Stimulated activated CD4-positive, alpha-beta T cell treated with anti-CD3 and anti-CD28 coated beads, TNF-alpha, amount 100 ng/mL, for 4 hours (primary cell): ENCODE results near the gene FILIP1L.

ENCODE experiments used
- DNase-seq, 3 experiments: peaks; one replicate each; pipeline ENCODE4 v3.0.0-alpha.2; 2020; ENCODE audit warnings: low read depth in 3 of 3

FILIP1L gene

DNA sequence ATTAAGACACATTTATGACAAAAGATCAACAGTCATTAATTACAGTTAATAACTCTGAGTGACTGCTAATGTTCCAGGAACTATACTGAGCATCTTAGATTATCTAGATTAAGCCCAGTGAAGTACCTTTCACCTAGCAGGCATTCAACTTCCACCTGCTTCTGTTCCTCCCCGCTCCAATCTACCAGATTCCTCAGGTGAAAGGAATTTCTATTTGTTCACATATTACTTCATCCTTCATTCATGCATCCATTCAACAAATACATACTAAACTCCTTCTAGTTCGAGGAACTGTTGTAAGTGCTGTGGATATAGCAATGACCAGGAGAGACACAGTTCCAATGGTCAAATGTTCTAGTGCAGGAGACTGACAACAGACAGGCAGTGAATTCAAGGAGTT lies 139.3 kb downstream of the FILIP1L start:
- no peak for DNase-seq

DNA sequence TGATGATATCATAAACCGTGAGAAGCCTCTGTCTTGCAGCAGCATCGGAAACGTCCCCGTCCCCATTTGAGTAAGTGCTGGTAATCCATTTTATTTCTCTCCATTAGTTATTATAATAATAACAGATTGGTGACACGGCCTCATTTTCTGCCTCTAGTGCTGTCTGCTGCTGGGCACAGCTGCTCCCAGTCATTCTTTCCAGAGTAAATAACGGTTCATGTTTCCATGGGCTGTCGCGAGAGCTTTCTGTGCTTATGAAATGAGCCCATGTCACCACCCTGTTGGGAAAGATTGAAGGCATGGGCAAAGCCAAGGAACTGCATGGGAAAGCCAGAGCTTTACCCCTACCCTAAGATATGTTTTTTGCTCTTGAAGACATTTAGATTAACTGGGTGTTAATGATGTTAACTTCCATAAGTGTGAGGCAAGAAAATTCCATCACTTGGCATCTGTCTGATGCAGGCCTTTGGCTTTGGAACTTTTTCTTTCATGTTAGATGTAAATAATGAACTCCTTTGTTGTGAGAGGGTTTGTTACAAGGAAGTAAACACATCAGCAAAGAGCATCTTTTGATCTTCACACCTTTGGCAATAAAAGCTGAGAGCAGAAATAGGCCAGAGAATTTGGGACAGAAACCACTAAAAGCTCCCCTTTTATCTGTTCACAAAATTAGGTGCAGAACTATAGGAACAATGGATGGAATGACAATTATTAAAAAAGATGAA lies 141.8 kb downstream of the FILIP1L start:
- DNase-seq = no peak

DNA sequence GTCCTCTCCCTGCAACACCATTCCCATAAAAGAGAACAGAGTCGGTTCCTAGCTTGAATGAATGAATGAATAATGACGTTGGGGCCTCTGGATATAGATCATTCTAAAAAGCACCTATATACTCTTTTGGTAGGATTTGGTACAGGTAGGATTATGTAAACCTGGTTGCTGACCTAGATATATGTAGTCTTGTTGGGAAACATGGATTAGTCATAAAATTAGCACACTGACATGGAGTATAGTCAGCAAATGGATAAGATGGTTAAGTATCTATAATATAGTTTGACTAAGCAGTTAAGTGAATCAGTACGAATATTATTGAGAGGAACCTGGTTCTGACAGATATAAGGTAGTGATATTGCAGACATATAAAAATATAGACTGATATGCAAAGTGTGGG lies 142.5 kb downstream of the FILIP1L start:
- DNase-seq = no peak

DNA sequence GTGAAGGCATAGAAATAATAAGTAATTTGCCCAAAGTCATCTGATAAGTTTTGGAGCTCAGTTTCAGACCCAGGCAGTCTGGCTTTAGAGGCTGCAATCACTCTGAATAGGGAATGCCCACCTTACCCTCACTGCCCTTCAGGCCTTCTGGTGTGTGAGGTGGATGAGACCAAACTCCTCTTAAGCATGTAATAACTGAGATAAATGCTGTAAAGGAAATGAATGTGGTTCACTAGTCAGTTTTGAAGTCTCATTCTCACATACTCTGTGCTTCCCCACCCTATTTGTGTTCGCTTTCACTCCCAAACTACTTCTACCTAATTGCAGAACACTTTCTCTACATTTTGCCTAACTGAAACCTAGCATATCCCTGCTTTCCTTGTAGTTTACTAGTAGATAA lies 144.1 kb downstream of the FILIP1L start:
- no peak for DNase-seq

DNA sequence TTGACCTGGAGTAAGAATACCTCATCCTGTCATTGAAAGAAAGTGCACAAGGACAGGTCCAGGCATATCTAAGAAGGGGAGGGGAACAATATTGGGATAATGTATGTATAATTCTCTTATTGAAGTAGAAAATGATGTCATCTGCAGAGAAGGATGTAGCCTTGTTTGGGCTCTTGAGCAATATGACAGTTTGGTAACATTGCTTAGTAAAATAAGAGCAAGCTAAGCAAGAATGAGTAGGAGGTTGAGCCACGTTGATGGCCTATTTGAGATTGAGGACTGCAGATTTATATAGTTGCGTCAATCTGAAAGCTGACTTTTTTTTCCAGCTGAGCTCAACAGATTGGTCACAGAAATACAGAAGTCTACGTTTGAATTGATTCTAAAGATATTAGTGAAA lies 145.2 kb downstream of the FILIP1L start:
- DNase-seq = no peak

DNA sequence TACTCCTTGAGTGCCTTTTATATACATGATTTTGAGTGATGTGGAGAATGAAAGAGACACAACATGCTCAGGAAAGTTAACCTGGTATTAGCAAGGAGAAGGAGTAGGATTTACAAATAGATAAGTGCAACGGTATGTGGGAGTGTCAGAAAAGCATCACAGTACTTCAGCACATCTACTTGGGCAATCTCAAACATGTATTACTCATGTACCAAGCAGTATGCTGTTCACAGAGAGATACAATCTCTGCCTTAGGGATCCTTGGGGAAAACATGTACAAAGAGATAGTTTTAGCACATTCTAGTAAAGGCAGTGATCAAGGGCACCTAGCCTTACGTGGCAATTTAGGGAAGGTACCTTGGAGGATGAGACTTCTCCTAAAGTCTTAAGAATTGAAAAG lies 146.5 kb downstream of the FILIP1L start:
- DNase-seq = no peak

DNA sequence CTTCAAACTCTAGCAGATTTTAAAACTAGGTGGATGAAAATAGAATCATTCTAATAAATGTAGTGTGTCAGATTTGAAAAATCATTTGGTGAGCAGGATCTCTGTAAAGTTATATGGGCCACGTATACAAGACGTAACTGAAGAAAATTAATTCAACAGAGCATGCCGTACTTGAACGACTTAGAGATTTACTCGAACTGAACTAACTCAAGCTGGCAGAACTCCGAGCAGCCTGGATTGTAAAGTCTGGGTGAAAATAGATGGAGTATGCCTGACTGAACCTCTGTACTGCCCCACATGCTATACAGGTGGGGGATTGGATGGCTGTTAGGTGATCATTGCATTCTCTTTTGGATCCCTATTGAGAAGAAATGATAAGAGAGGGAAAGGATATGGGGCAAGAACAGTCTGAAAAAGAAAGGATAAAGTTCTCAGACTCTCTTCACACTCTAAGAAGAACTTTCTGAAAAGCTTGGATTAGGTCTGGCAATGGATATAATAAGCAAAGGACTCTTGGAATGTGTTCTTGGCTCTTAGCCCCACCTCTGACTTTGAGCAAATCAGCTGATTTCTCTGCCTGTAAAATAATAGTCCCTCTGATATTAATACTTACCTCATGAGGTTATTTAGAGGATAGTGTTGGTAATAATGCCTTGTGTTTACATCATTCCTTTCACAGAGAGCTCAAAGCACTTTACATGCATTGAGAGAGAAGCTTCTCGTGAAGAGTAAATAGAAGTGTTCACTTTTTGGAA lies 147.5 kb downstream of the FILIP1L start:
- DNase-seq = no peak

DNA sequence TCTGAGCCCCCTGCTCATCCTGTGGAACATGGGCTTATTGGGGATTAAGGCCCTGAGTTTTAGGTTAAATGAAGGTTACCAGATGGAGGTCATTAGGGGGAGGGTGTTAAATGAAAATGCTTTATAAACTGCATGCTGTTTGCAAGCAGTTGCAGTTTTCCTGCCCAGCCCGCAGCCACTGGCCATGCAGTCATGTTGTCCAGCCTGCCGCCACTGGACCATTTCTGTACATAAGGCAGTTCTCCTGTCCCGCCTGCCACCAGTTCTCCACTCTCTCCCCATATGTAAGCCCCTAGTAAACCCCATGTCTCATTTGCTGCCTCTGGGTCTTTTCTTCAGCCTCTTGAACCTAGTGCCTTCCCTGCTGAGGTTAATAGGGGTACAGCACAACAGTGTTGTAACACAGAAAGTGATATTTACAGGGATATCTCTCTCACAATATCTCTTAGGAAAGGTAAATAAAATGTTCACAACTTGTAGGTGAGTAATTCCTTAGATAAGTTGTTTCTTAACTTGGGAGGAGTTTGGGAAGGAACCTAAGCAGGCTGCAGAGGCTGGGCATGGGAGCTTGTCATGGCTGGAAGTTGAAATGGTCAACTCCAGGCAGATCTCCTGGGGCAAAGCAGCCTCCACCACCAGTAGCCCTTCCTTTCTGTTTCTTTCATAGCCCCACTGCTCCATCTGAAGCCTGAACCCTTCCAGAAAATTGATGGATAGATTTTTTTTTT lies 148.5 kb downstream of the FILIP1L start:
- DNase-seq = no peak

DNA sequence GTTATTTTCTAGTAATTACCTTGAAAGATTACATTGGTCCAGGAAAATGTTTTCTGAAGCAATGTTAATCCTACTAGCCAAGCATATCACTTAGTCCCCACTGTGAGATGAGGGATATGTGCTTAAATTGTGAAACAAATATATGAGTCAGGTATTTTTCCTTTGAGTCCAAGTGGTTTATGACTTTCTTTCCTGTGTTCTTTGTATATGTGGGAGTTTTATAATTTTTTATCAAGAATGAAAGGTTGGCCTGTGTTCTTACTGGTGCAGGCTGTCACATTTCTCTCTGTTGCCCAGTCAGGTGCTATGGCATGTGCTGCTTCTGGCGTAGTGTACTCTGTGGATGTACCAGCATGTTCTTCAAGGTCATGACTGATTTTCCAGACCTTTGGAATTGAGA lies 149.2 kb downstream of the FILIP1L start:
- DNase-seq = no peak

DNA sequence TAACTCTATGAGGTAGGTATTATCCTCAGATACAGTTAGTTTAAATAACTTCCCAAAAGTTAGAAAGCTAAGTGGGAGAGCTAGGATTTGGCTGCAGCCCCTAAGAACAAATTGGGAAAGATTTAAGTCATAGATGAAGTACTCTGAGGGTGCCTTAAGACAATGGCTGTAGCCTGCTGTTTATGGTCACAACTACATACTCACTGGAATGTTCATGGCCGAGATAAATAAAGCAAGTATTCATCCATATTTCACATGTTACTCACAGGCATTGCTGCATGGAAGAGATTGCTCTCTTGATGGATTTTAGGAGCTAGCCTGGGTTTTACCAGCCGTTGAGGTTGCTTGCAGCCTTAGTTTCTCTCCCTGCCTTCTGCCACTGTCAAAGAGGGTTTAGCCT lies 151.6 kb downstream of the FILIP1L start:
- no peak for DNase-seq

DNA sequence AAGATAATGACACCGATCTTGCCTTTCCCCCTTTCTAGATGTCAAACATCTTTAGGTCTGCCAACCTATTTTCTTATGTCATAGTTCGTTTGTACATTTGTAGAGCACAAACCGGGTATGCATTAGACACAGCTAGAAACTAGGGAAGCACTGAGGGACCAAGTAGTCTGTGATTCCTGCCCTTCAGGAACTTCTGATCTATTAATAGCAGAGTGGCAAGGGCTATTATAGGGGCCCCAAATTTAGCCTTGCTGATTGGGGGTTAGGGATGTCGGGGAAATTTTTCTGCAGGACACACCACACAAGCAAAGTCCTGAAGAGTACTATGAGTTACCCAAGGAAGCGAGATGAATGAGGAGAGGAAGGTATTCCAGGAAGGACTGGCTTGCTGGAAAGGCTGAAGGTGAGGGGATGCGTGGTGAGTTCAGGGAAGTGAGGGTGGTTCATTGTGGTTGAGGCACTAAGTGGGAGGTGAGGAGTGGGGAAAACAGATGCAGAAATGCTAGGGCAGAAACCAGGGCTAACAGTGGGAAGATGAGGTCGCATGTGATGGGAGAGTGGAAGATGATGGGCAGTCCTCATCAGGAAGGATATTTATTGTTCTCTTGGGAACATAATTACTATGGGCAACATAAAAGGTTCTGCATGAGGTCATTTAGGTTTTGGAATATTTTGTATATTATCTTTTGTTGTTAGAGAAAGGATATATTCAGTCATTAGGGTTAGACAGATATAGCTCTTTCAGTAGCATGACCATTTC lies 152.4 kb downstream of the FILIP1L start:
- DNase-seq = no peak

DNA sequence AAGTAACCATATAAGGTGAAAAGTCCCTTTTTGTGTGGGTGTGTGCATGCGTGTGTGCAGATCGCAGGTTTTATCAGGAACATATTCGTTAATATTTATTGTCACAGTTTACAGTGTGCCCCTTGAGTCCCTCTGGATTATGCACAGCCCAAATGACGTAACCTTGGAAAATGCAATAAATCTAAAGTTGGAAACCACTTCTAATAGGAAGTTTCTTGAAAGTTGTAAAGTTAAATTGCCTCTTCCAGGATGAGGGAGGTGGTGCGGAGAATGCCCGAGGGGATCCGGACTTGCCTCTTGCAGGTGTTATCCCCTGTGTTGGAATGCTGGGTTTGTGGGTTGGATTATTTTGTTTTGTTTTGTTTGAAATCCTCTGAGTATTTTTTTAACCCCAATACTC lies 153.4 kb downstream of the FILIP1L start:
- no peak for DNase-seq

DNA sequence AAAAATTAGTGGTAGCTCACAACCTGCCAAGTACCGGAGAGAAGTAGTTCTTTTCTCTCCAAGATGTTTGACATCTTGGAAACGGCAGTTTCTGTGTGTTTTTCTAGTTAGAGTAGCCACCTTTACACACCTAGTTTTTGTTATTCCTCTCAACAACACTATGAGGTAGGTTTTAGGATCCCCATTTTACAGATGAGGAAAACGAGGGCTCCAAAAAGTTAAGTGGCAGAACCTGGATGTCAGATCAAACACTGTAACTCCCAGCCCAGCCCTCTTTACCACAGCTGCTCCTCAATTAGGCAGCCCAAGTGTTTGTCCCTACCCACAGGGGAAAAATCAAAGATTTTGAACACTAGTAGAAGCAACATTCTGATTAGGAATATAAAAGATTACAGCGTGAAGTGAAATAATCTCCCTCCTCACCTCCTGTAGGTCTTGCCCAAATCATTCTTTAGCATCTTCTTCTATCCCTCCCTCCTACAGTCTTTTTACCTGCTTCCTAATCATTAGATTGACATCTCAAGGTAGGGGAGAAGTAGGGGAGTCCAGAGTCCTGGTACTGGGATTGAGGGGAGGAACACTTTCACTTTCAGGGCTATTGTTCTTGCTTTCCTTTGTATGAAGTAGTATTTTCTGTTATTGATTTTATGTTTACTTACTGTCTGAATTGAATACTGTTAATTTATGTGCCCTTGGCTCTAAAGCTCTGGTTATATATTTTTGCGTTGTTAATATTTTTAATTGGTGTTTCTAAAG lies 154.0 kb downstream of the FILIP1L start:
- DNase-seq = no peak

DNA sequence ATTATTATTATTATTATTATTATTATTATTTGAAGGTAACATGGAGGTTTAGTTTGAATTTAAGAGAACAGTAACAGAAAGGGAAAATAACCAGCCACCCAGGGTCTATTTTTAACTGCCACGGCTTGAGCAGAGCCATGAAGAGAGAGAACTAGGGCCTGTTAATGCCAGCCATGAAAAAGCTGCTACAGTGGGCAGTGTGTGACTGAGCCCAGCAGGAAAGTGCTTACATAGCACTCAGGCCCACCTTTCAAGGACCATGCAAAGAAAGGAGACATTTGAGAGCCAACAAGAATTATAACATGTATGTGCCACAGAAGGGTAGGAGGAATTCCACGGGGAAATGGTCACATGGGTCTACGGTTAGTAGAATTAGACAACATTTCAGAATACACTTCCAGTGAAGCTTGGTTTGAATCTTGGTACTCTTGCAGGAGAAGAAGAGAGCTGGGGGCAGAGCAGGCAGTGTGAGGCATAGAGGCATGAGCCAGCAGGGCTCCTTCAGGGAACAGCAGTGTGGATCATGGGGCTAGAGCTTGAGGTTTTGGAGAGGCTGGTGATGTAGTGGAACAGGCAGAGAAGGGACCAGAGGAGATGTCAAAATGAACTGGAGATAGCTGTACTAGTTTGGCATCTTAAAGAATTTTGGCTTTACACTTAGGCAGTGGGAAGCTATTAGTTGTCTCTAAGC lies 155.9 kb downstream of the FILIP1L start:
- no peak for DNase-seq

DNA sequence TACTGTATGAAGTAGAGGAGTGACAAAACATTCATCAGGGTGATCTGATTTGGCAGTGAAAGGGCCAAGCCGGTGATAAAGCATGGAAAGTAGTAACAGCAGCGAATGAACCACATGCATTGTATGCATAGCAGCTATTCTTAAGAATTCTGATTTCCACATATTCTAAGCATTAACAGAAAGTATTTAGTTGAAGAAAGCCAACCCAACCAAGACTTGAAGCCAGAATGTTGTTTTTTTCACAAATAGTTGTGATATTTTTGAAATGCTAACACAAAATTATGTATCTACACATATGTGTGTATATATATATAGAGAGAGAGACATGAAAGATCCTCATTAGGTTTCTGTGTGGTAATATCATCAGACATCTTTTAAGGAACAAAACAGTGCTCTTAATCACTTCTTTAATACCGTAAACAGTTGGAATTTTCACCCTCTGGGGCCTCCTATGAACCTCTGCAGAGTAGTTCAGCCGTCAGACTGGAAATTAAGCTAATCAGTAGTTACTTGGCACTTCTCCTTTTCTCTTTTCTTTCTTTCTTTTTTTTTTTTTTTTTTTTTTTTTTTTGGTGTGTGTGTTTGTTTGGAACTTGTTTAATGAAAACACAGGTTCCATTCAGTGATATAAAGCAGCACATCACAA lies 157.0 kb downstream of the FILIP1L start:
- no peak for DNase-seq

DNA sequence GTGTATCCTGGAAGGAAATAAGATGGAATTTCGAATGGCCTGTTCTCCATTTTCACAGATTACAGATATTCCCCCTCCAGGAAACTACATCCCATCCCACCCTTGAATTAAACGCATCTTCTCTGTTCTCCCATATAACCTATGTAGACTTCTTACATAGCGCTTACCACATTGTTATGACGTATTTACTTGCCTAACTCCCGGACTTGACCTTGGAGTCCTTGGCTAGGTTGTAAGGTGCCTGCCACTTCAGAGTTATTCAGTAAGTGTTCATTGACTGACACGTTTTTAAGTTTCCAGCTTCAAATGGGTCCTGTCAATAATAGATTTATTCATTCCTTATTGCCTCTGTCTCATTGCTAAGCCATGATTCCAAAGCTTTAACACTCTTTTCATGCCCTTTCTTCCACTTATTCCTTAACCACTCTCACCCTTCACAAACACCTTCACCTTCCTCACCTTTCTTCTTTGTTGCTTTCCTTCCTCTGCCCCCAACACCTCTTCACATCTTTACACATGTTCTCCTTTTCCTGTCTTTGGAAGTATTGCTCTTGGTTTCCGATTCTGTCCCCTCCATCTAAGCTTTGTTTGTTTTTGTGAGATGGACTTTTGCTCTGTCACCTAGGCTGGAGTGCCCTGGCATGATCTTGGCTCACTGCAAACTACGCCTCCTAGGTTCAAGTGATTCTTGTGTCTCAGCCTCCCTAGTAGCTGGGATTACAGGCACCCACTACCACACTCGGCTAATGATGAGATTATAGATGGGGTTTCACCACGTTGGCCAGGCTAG lies 158.3 kb downstream of the FILIP1L start:
- DNase-seq = no peak

DNA sequence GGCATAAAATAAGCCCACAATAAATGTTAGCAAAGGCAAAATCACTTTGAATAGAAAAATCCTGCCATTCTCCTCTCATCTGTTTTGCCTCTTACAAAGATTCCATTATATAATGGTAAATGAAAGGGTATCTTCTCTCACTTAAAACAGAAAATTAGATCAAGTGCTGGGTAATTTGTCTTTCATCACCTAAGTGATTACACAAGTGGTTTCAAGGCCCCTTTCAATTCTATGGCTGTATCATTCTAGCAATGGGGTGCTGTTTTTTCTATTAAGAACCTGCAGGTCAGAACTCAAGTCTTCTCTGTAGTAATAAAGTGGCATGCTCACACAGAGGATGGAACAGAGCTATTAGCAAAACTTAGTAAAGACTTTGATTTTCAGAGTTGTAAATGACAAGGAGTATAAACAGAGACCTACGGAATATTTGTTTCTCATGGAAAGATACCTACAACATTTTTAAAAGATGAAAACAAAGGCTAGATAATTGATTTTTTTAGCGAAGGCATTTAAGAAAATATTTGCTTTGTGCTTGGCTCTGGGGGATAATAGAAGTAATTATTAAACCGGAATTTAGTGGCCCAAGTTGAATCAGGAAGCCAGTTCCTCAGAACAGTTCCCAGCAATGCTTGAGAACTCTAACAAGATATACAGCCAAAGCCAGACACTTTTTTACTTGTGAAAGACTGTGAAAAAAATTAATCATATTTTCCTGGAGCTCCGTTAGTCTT lies 159.2 kb downstream of the FILIP1L start:
- no peak for DNase-seq

DNA sequence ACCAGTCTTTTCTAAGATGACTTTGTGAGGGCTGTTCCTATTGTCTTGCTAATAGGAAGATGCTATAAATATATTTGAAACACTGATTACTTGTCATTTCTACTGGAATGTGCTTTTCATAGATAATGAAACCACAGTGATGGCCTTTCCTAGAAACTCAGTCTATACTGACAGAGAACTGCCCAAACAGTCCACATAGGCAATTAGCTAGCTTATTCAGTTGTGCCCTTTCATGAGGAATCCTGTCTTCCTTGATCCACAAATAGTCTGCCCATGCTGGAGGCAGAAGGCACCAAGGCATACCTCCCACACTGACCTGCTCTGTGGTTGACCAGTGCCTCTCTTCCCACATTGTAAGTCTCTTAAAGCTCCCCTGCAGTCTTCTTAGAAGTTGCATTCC lies 160.7 kb downstream of the FILIP1L start:
- no peak for DNase-seq

DNA sequence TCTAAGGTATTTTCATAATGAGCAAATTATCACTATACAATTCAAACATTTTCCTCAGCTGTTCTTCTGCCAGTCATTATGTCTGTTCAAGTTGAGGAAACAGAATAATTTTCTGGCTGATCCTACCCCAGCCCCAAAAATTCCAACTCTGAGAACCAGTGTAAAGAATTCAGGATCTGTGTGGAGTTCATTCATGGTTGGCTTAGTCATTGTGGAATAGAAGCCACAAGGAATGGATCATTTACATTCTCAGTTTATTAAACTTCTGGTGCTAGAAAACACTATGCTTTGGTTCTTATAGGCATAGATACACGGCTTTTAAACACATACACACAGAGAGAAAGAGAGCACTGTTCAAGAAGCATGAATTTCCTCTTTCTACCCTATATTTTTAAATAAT lies 162.0 kb downstream of the FILIP1L start:
- no peak for DNase-seq
